Transverse colon (tissue), 4 donors: ENCODE measurements around the gene PRPH2. TPM values are rescaled to one million over a fixed set of nuclear protein-coding genes. Genes with fewer than 3 reads are reported as not detected.

Experiments used
- DNase-seq: peaks from one replicate; pipeline ENCODE4 v3.0.0-alpha.2; 2019
- H3K27ac ChIP-seq, 4 donors: fragments of 200-600 bp; sonication (generic); 2 replicates each; pipeline ENCODE4 v1.5.1; 2016 to 2018; ENCODE audit warnings: inconsistent platforms in 4 of 4
- H3K27me3 ChIP-seq: fragments of 200-600 bp; sonication (generic); 2 replicates; pipeline ENCODE4 v1.5.1; 2017; ENCODE audit warnings: inconsistent platforms
- H3K36me3 ChIP-seq, 4 donors: fragments of 200-600 bp; sonication (generic); 2 replicates each; pipeline ENCODE4 v1.5.1; 2017 to 2019; ENCODE audit warnings: inconsistent platforms in 4 of 4
- H3K4me1 ChIP-seq, 4 donors: fragments of 200-600 bp; sonication (generic); 2 replicates each; pipeline ENCODE4 v1.5.1; 2017 to 2020; ENCODE audit warnings: inconsistent platforms in 4 of 4
- H3K4me3 ChIP-seq, 4 donors: fragments of 200-600 bp; sonication (generic); 1 replicate in 1 of 4; 2 replicates in 3 of 4; pipeline versions ENCODE4 v1.5.1 to v1.6.1; 2017 to 2019; ENCODE audit warnings: inconsistent platforms in 4 of 4
- H3K9me3 ChIP-seq, 2 donors: fragments of 200-600 bp; sonication (generic); 2 replicates each; pipeline ENCODE4 v1.5.1; 2017 to 2019; ENCODE audit warnings: inconsistent platforms in 2 of 2
- CTCF ChIP-seq, 5 experiments: fragments of 200-600 bp in 3 of 5; fragments of 450-650 bp in 2 of 5; sonication (generic) in 3 of 5; IDR thresholded peaks; 1 replicate in 2 of 5; 2 replicates in 3 of 5; pipeline ENCODE4 v1.5.1; 2016 to 2017; ENCODE audit warnings: antibody characterized with exemption in 5 of 5, inconsistent platforms in 3 of 5, mild to moderate bottlenecking in 2 of 5, moderate library complexity in 1 of 5
- EP300 ChIP-seq: sonication (generic); formaldehyde crosslinking; IDR thresholded peaks from one replicate; pipeline ENCODE4 v1.6.1; 2017; ENCODE audit warnings: antibody characterized with exemption, low read depth
- POLR2A ChIP-seq: fragments of 450-650 bp; IDR thresholded peaks from one replicate; pipeline ENCODE4 v1.6.1; 2016; ENCODE audit warnings: antibody characterized with exemption, mild to moderate bottlenecking, moderate library complexity
- POLR2AphosphoS5 ChIP-seq, 3 donors: sonication (generic); formaldehyde crosslinking; IDR thresholded peaks; one replicate each; pipeline ENCODE4 v1.6.1; 2016; ENCODE audit warnings: antibody characterized with exemption in 3 of 3
- WGBS, 2 donors: methylation state at CpG; one replicate each; pipeline ENCODE4 v1.1.5; 2018; ENCODE audit warnings: low coverage in 1 of 2; 5-methylcytosine and 5-hydroxymethylcytosine counted together
- in situ Hi-C, 4 donors: fragments of 200-750 bp; cut with MboI; loops; one replicate each; pipeline versions ENCODE4 v1.15.0 to v1.15.1; 2017; ENCODE audit warnings: low sequenced_read_pairs in 3 of 4, low pct_ligation_motif_present in 1 of 4, low pct_unique_long_range_greater_than_20kb in 1 of 4
- intact Hi-C: fragments of 100-400 bp; cut with DNase I; formaldehyde crosslinking; loops from one replicate; pipeline ENCODE4 v1.15.1; 2023; ENCODE audit warnings: low total_unique reads
- total RNA-seq, 4 donors: library from RNA; depleted of rRNA; stranded (reverse); fragments of >200 nt; gene quantifications; one replicate each; pipeline ENCODE4 v1.1.0, GENCODE V29; 2016

PRPH2 gene
- total RNA-seq, 4 donors from 2014 or later, result 0.27 to 1.1 (median 0.32) TPM; not detected in 1

DNA sequence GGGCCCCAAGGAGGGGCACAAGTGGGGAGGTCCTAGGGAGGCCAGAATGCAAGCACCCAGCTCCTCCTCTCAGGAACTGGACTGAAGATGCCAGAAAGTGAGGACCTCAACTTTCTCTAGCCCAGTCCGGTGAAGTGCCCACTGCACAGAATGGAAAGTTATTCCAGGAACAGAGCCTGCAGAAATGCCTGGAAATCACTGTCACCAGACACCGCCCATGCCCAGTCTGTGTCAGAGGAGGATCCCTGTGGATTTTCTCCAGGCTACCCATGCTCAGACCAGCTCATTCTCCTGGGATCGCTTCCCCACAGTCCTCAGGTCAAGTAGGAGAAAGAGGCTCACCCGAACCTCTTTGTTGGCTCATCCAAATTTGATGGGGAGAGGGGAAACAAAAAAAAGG lies 6.5 kb downstream of the PRPH2 start:
- no peak overlapping the region for H3K27ac ChIP-seq
- peaks cover 4 to 6% of the 10 kb centered on the region in 2 donors for H3K9me3 ChIP-seq
- in situ Hi-C loops (no loop called here), intact Hi-C loops (loop anchor here (10.0 kb wide), 1 partner anchor 1249 kb away; no protein-coding TSS in a partner anchor)
- TF ChIP-seq CTCF (IDR thresholded peaks at IDR 0.05) (no peak), POLR2AphosphoS5 (IDR thresholded peaks at IDR 0.05) (no peak), POLR2A (no peak), EP300 (no peak)
- no peaks in the 10 kb centered on the region for H3K4me1 ChIP-seq
- no peaks in the 10 kb centered on the region for H3K27me3 ChIP-seq
- WGBS, 2 donors, result 80% methylated on average over 4 of the region's 4 CpGs; no CpG with 5 or more reads in 1 of the 2 donors
- no peaks in the 10 kb centered on the region for H3K36me3 ChIP-seq
- H3K4me3 ChIP-seq, result no peak overlapping the region
- no peak for DNase-seq

- in situ Hi-C loops, result no loop called here
- Histone ChIP-seq H3K27ac (no peak overlapping the region), H3K4me1 (no peaks in the 10 kb centered on the region), H3K4me3 (no peak overlapping the region), H3K27me3 (no peaks in the 10 kb centered on the region), H3K36me3 (no peaks in the 10 kb centered on the region), H3K9me3 (peaks cover 4 to 6% of the 10 kb centered on the region in 2 donors)
- no peak for DNase-seq
- 73 to 79% methylated on average over 4 of the region's 4 CpGs for WGBS, 2 donors
- intact Hi-C loops, result loop anchor here (10.0 kb wide), 1 partner anchor 1251 kb away; no protein-coding TSS in a partner anchor
- TF ChIP-seq POLR2AphosphoS5 (IDR thresholded peaks at IDR 0.05) (no peak), CTCF (IDR thresholded peaks at IDR 0.05) (no peak), POLR2A (no peak)
These were observed 8.2 kb downstream of the PRPH2 start for GRCh38 chr6:42714098-42714761.

DNA sequence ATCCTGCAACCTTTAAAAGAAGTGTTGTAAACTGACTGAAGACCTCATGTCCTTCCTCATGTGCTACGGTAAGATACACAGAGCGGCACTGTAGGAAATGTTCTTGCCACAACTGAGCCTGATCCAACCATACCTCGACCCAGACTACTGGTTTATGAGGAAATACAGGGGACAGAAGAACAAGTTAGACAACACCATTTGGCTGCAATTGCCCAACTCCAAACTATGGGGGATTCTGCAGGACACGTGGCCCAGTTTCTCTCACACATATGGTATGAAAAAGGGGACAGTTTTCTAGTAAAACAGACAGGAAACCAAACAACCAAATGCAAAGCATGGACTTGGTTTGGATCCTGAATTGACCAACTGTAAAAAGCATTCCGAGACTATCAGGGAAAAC lies 10.5 kb downstream of the PRPH2 start:
- 90 to 100% methylated on average over 1 to 5 of the region's 5 CpGs for WGBS, 2 donors
- intact Hi-C loops, result loop anchor here (10.0 kb wide), 1 partner anchor 1253 kb away; no protein-coding TSS in a partner anchor
- H3K27me3 ChIP-seq, result no peaks in the 10 kb centered on the region

GRCh38 chr6:42710316-42710715 lies 12.1 kb downstream of the PRPH2 start:
- no peak overlapping the region for H3K4me3 ChIP-seq
- in situ Hi-C loops (no loop called here), intact Hi-C loops (loop anchor here (10.0 kb wide), 1 partner anchor 1254 kb away; no protein-coding TSS in a partner anchor)
- TF ChIP-seq EP300 (no peak), CTCF (IDR thresholded peaks at IDR 0.05) (no peak), POLR2A (no peak), POLR2AphosphoS5 (IDR thresholded peaks at IDR 0.05) (no peak)
- no peak for DNase-seq
- H3K4me1 ChIP-seq, result no peaks in the 10 kb centered on the region
- WGBS, 2 donors, result 55 to 84% methylated on average over 8 to 9 of the region's 9 CpGs
- H3K36me3 ChIP-seq, result no peaks in the 10 kb centered on the region
- no peaks in the 10 kb centered on the region for H3K27me3 ChIP-seq
- H3K9me3 ChIP-seq, result peaks cover 4 to 6% of the 10 kb centered on the region in 2 donors
- H3K27ac ChIP-seq, result no peak overlapping the region

More for the DNA sequence above, 10.5 kb downstream of the PRPH2 start:
- Histone ChIP-seq H3K9me3 (peaks cover 4 to 6% of the 10 kb centered on the region in 2 donors), H3K4me1 (no peaks in the 10 kb centered on the region), H3K4me3 (no peak overlapping the region), H3K27ac (no peak overlapping the region), H3K36me3 (no peaks in the 10 kb centered on the region)
- TF ChIP-seq POLR2AphosphoS5 (IDR thresholded peaks at IDR 0.05) (no peak), POLR2A (no peak), EP300 (no peak)
- in situ Hi-C loops, result no loop called here
- DNase-seq, result no peak
